Hematopoietic multipotent progenitor cell treated with erythropoietin and hydrocortisone succinate and interleukin-3 and kit ligand, for 4 days (in vitro differentiated cells): ENCODE data around the gene ATP2A1.
"Not testable (repeated sequence)": the region's sequence is repeated elsewhere in the genome, so short reads cannot be mapped to it uniquely, and the experiment has no call there.

Experiments used
- DNase-seq: peaks from one replicate; pipeline ENCODE4 v3.0.0-alpha.2; 2015

The ATP2A1 gene

GRCh38 chr16:28883221-28883996, 5.1 kb downstream of the ATP2A1 start:
- no peak for DNase-seq

- DNase-seq: no peak
Observed at GRCh38 chr16:28884045-28884444, 5.8 kb downstream of the ATP2A1 start.

- no peak for DNase-seq
Observed at GRCh38 chr16:28886945-28887344, 8.7 kb downstream of the ATP2A1 start.

GRCh38 chr16:28890355-28890754, 12.1 kb downstream of the ATP2A1 start:
- DNase-seq: not testable (repeated sequence)

- DNase-seq: no peak
Observed at GRCh38 chr16:28891964-28892890, 13.9 kb downstream of the ATP2A1 start.

GRCh38 chr16:28893291-28893690, 15.0 kb downstream of the ATP2A1 start:
- DNase-seq: no peak

GRCh38 chr16:28895609-28896008, 17.3 kb downstream of the ATP2A1 start:
- no peak for DNase-seq

- no peak for DNase-seq
Observed at GRCh38 chr16:28897826-28898225, 19.5 kb downstream of the ATP2A1 start.

- DNase-seq: no peak
Observed at GRCh38 chr16:28898266-28898665, 20.0 kb downstream of the ATP2A1 start.

GRCh38 chr16:28898942-28899341, 20.7 kb downstream of the ATP2A1 start:
- no peak for DNase-seq

GRCh38 chr16:28899882-28900590, 21.7 kb downstream of the ATP2A1 start:
- DNase-seq: no peak

GRCh38 chr16:28900601-28901000, 22.3 kb downstream of the ATP2A1 start:
- no peak for DNase-seq

GRCh38 chr16:28901862-28902261, 23.6 kb downstream of the ATP2A1 start:
- DNase-seq: no peak

GRCh38 chr16:28902909-28903308, 24.6 kb downstream of the ATP2A1 start:
- peak; percentile 54 for DNase-seq

GRCh38 chr16:28903344-28904042, 25.2 kb downstream of the ATP2A1 start:
- DNase-seq: no peak

- no peak for DNase-seq
Observed at GRCh38 chr16:28904363-28904762, 26.1 kb downstream of the ATP2A1 start.

GRCh38 chr16:28904828-28905227, 26.5 kb downstream of the ATP2A1 start:
- no peak for DNase-seq

GRCh38 chr16:28905229-28905754, 27.0 kb downstream of the ATP2A1 start:
- no peak for DNase-seq

GRCh38 chr16:28905800-28906372, 27.6 kb downstream of the ATP2A1 start:
- DNase-seq: no peak

- no peak for DNase-seq
Observed at GRCh38 chr16:28910086-28911031, 32.1 kb downstream of the ATP2A1 start.

- DNase-seq: no peak
Observed at GRCh38 chr16:28912558-28912957, 34.3 kb downstream of the ATP2A1 start.
